Keratinocyte (primary cell): Measurements from ENCODE around the gene ZSCAN5B. TPM values are rescaled to one million over a fixed set of nuclear protein-coding genes. Genes with fewer than 3 reads are reported as not detected.
"Not testable (repeated sequence)": the region's sequence is repeated elsewhere in the genome, so short reads cannot be mapped to it uniquely, and the experiment has no call there.

ENCODE experiments used
- DNase-seq: peaks from one replicate; pipeline ENCODE4 v3.0.0-alpha.2; 2011; ENCODE audit warnings: low read depth, missing footprints, low spot score
- FAIRE-seq: peaks from 2 replicates; lab custom pipeline; 2011; peaks lifted over from hg19 to GRCh38; lab: Jason Lieb, UNC
- H2AFZ ChIP-seq: 2 replicates; pipeline ENCODE4 v1.6.0; 2012; ENCODE audit warnings: low read length, control low read depth, inconsistent platforms; ENCODE audit not compliant: control insufficient read depth
- H3K27ac ChIP-seq: 2 replicates; pipeline ENCODE4 v1.5.1; 2011; ENCODE audit warnings: low read length; ENCODE audit not compliant: control insufficient read depth, insufficient read depth
- H3K27me3 ChIP-seq: 3 replicates; pipeline ENCODE4 v1.6.0; 2011; ENCODE audit warnings: low read length; ENCODE audit not compliant: control insufficient read depth, insufficient read depth; ENCODE audit errors: extremely low read depth
- H3K36me3 ChIP-seq, 2 experiments: 2 replicates in 1 of 2; 3 replicates in 1 of 2; pipeline ENCODE4 v1.5.1; 2011; ENCODE audit warnings: low read length in 2 of 2, mild to moderate bottlenecking in 1 of 2; ENCODE audit not compliant: control insufficient read depth in 2 of 2, insufficient read depth in 2 of 2; ENCODE audit errors: extremely low read depth in 1 of 2
- H3K4me1 ChIP-seq: 3 replicates; pipeline ENCODE4 v1.5.1; 2011; ENCODE audit warnings: low read length; ENCODE audit not compliant: control insufficient read depth, insufficient read depth; ENCODE audit errors: extremely low read depth
- H3K4me2 ChIP-seq: 3 replicates; pipeline ENCODE4 v1.6.0; 2011; ENCODE audit warnings: low read depth, low read length; ENCODE audit not compliant: control insufficient read depth, insufficient read depth; ENCODE audit errors: extremely low read depth
- H3K4me3 ChIP-seq, 3 experiments: fragments of 200-600 bp in 1 of 3; sonication (generic) in 1 of 3; 2 replicates in 2 of 3; 3 replicates in 1 of 3; pipeline ENCODE4 v1.5.1; 2011 to 2016; ENCODE audit warnings: low read length in 3 of 3, mild to moderate bottlenecking in 3 of 3, control low read depth in 2 of 3, inconsistent platforms in 1 of 3, low read depth in 1 of 3, mixed read lengths in 1 of 3, mixed run types in 1 of 3, moderate library complexity in 1 of 3; ENCODE audit not compliant: control insufficient read depth in 2 of 3, insufficient read depth in 2 of 3; ENCODE audit errors: extremely low read depth in 1 of 3
- H3K79me2 ChIP-seq: 2 replicates; pipeline ENCODE4 v1.6.0; 2012; ENCODE audit warnings: low read length; ENCODE audit not compliant: control insufficient read depth, insufficient read depth
- H3K9ac ChIP-seq: 3 replicates; pipeline ENCODE4 v1.6.0; 2011; ENCODE audit warnings: low read length; ENCODE audit not compliant: control insufficient read depth, insufficient read depth; ENCODE audit errors: extremely low read depth
- H3K9me1 ChIP-seq: 3 replicates; pipeline ENCODE4 v1.6.0; 2011; ENCODE audit warnings: low read length; ENCODE audit not compliant: control insufficient read depth, insufficient read depth; ENCODE audit errors: extremely low read depth
- H3K9me3 ChIP-seq: 2 replicates; pipeline ENCODE4 v1.5.1; 2012; ENCODE audit warnings: low read depth, low read length; ENCODE audit not compliant: control insufficient read depth
- H4K20me1 ChIP-seq: 3 replicates; pipeline ENCODE4 v1.6.0; 2011; ENCODE audit warnings: low read length; ENCODE audit not compliant: control insufficient read depth, insufficient read depth; ENCODE audit errors: extremely low read depth
- CTCF ChIP-seq, 3 experiments: IDR thresholded peaks in 1 of 3; conservative IDR thresholded peaks in 1 of 3; optimal IDR thresholded peaks in 1 of 3; 2 replicates in 2 of 3; 3 replicates in 1 of 3; pipeline versions ENCODE3 to v1.5.1; 2011; ENCODE audit warnings: low read length in 3 of 3, mild to moderate bottlenecking in 3 of 3, moderate library complexity in 2 of 3, control low read depth in 1 of 3, inconsistent platforms in 1 of 3; ENCODE audit not compliant: insufficient read depth in 2 of 3; ENCODE audit errors: extremely low read depth in 1 of 3
- EZH2 ChIP-seq: IDR thresholded peaks from one replicate; pipeline ENCODE4 v1.6.1; 2012; ENCODE audit warnings: inconsistent platforms, mild to moderate bottlenecking, low read length, moderate library complexity
- dilution Hi-C: fragments of 300-500 bp; cut with MboI; formaldehyde crosslinking; loops from one replicate; pipeline ENCODE4 v1.7.0; 2020; ENCODE audit warnings: low sequenced_read_pairs; ENCODE audit not compliant: extremely low pct_ligation_motif_present
- polyA plus RNA-seq, 5 experiments: library from polyadenylated mRNA; depleted of rRNA in 3 of 5; stranded (reverse) in 3 of 5; stranded (forward) in 1 of 5; unstranded in 1 of 5; fragments of >200 nt; gene quantifications; 1 replicate in 1 of 5; 2 replicates in 3 of 5; 3 replicates in 1 of 5; pipeline versions ENCODE4 v1.2.1 to v1.2.3, GENCODE V29; 2011 to 2012; ENCODE audit warnings: missing spikeins in 2 of 5, low read depth in 1 of 5, low replicate concordance in 1 of 5

Gene ZSCAN5B
- polyA plus RNA-seq, 1 donor (not counting 4 experiments of a cell fraction or from before 2014, with no cell fraction given): not detected

GRCh38 chr19:56150358-56150757, 47.2 kb downstream of the ZSCAN5B start:
- Histone ChIP-seq H3K9me3 (no peaks in the 10 kb centered on the region), H3K4me3 (no peak overlapping the region), H3K9me1 (no peaks in the 10 kb centered on the region), H3K4me1 (no peaks in the 10 kb centered on the region), H3K79me2 (peaks cover 11% of the 10 kb centered on the region), H3K9ac (no peak overlapping the region), H3K27ac (no peak overlapping the region), H2AFZ (no peak overlapping the region), H3K36me3 (peaks cover 5 to 11% of the 10 kb centered on the region in 2 experiments), H4K20me1 (peaks cover 2% of the 10 kb centered on the region), H3K4me2 (no peak overlapping the region), H3K27me3 (no peaks in the 10 kb centered on the region)
- dilution Hi-C loops: no loop called here
- FAIRE-seq: no peak
- no peak for DNase-seq
- TF ChIP-seq EZH2 (no peak), CTCF (optimal IDR thresholded peaks at IDR 0.05 in 1 of 3, IDR thresholded peaks at IDR 0.05 in 1 of 3, conservative IDR thresholded peaks at IDR 0.05 in 1 of 3; ENCODE audit: extremely low read depth in 1 of 3, insufficient read depth in 2 of 3, low read length in 3 of 3) (no peak)

GRCh38 chr19:56149656-56150038, 47.9 kb downstream of the ZSCAN5B start:
- H3K27ac ChIP-seq: no peak overlapping the region
- peaks cover 15% of the 10 kb centered on the region for H3K79me2 ChIP-seq
- H3K36me3 ChIP-seq: peaks cover 3 to 10% of the 10 kb centered on the region in 2 experiments
- no peak overlapping the region for H3K9ac ChIP-seq
- no peak overlapping the region for H2AFZ ChIP-seq
- H3K4me1 ChIP-seq: no peaks in the 10 kb centered on the region
- dilution Hi-C loops: no loop called here
- H3K4me3 ChIP-seq: no peak overlapping the region
- TF ChIP-seq CTCF (optimal IDR thresholded peaks at IDR 0.05 in 1 of 3, IDR thresholded peaks at IDR 0.05 in 1 of 3, conservative IDR thresholded peaks at IDR 0.05 in 1 of 3; ENCODE audit: extremely low read depth in 1 of 3, insufficient read depth in 2 of 3, low read length in 3 of 3) (no peak), EZH2 (no peak)
- no peaks in the 10 kb centered on the region for H3K9me1 ChIP-seq
- DNase-seq (no peak), FAIRE-seq (no peak)
- peaks cover 2% of the 10 kb centered on the region for H4K20me1 ChIP-seq
- no peaks in the 10 kb centered on the region for H3K27me3 ChIP-seq
- no peak overlapping the region for H3K4me2 ChIP-seq
- no peaks in the 10 kb centered on the region for H3K9me3 ChIP-seq

- H2AFZ ChIP-seq, H3K9me3 ChIP-seq, H3K4me1 ChIP-seq, dilution Hi-C loops, H3K27ac ChIP-seq, H3K36me3 ChIP-seq, H3K9me1 ChIP-seq, H3K27me3 ChIP-seq, FAIRE-seq, H3K4me3 ChIP-seq, DNase-seq, H3K4me2 ChIP-seq, H4K20me1 ChIP-seq, H3K9ac ChIP-seq: not testable (repeated sequence)
- H3K79me2 ChIP-seq: peaks cover 19% of the 10 kb centered on the region
Observed at GRCh38 chr19:56148955-56149655, 48.5 kb downstream of the ZSCAN5B start.
